Mesothelial cell of epicardium (in vitro differentiated cells): ENCODE measurements around the gene ZNF547. TPM values are rescaled to one million over a fixed set of nuclear protein-coding genes. Genes with fewer than 3 reads are reported as not detected.
A peak's percentile ranks its signal among the peaks of the same experiment; 100 is the strongest.

Experiments
- DNase-seq, 2 experiments: peaks; one replicate each; pipeline ENCODE4 v3.0.0; 2021; ENCODE audit warnings: low spot score in 2 of 2; ENCODE audit not compliant: unreplicated experiment in 2 of 2
- H3K27ac Mint-ChIP-seq: 2 replicates; pipeline ENCODE4 v1.8.0; 2021; ENCODE audit warnings: mixed read lengths
- H3K27me3 Mint-ChIP-seq: 2 replicates; pipeline ENCODE4 v1.8.0; 2021; ENCODE audit warnings: low read depth, mixed read lengths
- H3K36me3 Mint-ChIP-seq: 2 replicates; pipeline ENCODE4 v1.8.0; 2021; ENCODE audit warnings: mixed read lengths
- H3K4me1 Mint-ChIP-seq: 2 replicates; pipeline ENCODE4 v1.8.0; 2021; ENCODE audit warnings: mixed read lengths
- H3K4me3 Mint-ChIP-seq: 2 replicates; pipeline ENCODE4 v1.8.0; 2021; ENCODE audit warnings: mild to moderate bottlenecking, moderate library complexity, mixed read lengths
- H3K9me3 Mint-ChIP-seq: 2 replicates; pipeline ENCODE4 v1.8.0; 2021; ENCODE audit warnings: mixed read lengths
- CTCF ChIP-seq: fragments of 200-600 bp; sonication (generic); IDR thresholded peaks from one replicate; pipeline ENCODE4 v1.5.0; 2021; ENCODE audit warnings: antibody characterized with exemption; ENCODE audit not compliant: unreplicated experiment
- total RNA-seq: library from RNA; stranded (reverse); gene quantifications from 3 replicates; pipeline ENCODE4 v1.2.1, GENCODE V29; 2021

Gene ZNF547
- total RNA-seq, 1 donor from 2014 or later = 3.9 TPM

- DNase-seq = no peak
- TF ChIP-seq CTCF = no peak
- Mint-ChIP-seq H3K27me3 (no peaks in the 10 kb centered on the region), H3K4me3 (no peak overlapping the region), H3K36me3 (peaks cover 87% of the 10 kb centered on the region), H3K4me1 (no peaks in the 10 kb centered on the region), H3K27ac (no peak overlapping the region), H3K9me3 (peaks cover 68% of the 10 kb centered on the region)
These were observed 12.8 kb downstream of the ZNF547 start for GRCh38 chr19:57376151-57376550.

- no peak for DNase-seq
- Mint-ChIP-seq H3K27me3 (no peaks in the 10 kb centered on the region), H3K4me3 (no peak overlapping the region), H3K36me3 (peaks cover 74% of the 10 kb centered on the region), H3K27ac (no peak overlapping the region), H3K9me3 (peaks cover 67% of the 10 kb centered on the region), H3K4me1 (no peaks in the 10 kb centered on the region)
- no peak for TF ChIP-seq CTCF
These were observed 14.3 kb downstream of the ZNF547 start for GRCh38 chr19:57377498-57378146.

GRCh38 chr19:57380923-57381322 lies 17.6 kb downstream of the ZNF547 start:
- Mint-ChIP-seq H3K4me3 (no peak overlapping the region), H3K36me3 (peaks cover 41% of the 10 kb centered on the region), H3K9me3 (peaks cover 44% of the 10 kb centered on the region), H3K4me1 (no peaks in the 10 kb centered on the region), H3K27ac (no peak overlapping the region), H3K27me3 (peaks cover 6% of the 10 kb centered on the region)
- no peak for DNase-seq
- no peak for TF ChIP-seq CTCF

GRCh38 chr19:57382806-57383488 lies 19.6 kb downstream of the ZNF547 start:
- Mint-ChIP-seq H3K4me1 (no peaks in the 10 kb centered on the region), H3K27ac (no peak overlapping the region), H3K4me3 (no peak overlapping the region), H3K27me3 (peaks cover 9% of the 10 kb centered on the region), H3K9me3 (peaks cover 26% of the 10 kb centered on the region), H3K36me3 (peaks cover 21% of the 10 kb centered on the region)
- no peak for DNase-seq
- TF ChIP-seq CTCF = no peak

GRCh38 chr19:57389194-57389729 lies 25.9 kb downstream of the ZNF547 start:
- H3K27me3 Mint-ChIP-seq = peaks cover 3% of the 10 kb centered on the region

More at GRCh38 chr19:57389194-57389729, 25.9 kb downstream of the ZNF547 start:
- Mint-ChIP-seq H3K27ac (peak overlapping the region; percentile 98), H3K4me3 (peak overlapping the region; percentile 93), H3K9me3 (no peaks in the 10 kb centered on the region), H3K36me3 (peaks cover 16% of the 10 kb centered on the region), H3K4me1 (peaks cover 15% of the 10 kb centered on the region)
- DNase-seq = no peak
- TF ChIP-seq CTCF = no peak
